Heart left ventricle (tissue), 16 donors: ENCODE results near the gene RAD51B. TPM values are rescaled to one million over a fixed set of nuclear protein-coding genes. Genes with fewer than 3 reads are reported as not detected.

ENCODE experiments used
- ATAC-seq, 4 donors: fragments of 200-7000 bp; cut with Tn5 transposase; one replicate each; pipeline ENCODE4 v1.9.1; 2020 to 2022; ENCODE audit warnings: moderate library complexity in 4 of 4, mild to moderate bottlenecking in 3 of 4, moderate number of reproducible peaks in 1 of 4
- DNase-seq, 5 donors: peaks; one replicate each; pipeline ENCODE4 v3.0.0-alpha.2; 2020
- H3K27ac ChIP-seq, 12 donors: fragments of 200-600 bp; sonication (generic) in 4 of 12; one replicate each; pipeline versions ENCODE4 v1.5.0 to v1.8.0; 2016 to 2022; ENCODE audit warnings: mild to moderate bottlenecking in 2 of 12
- H3K27me3 ChIP-seq, 9 donors: fragments of 200-600 bp; sonication (generic) in 2 of 9; one replicate each; pipeline versions ENCODE4 v1.5.1 to v1.8.0; 2016 to 2022; ENCODE audit warnings: mild to moderate bottlenecking in 3 of 9
- H3K36me3 ChIP-seq, 9 donors: fragments of 200-600 bp; sonication (generic) in 2 of 9; one replicate each; pipeline versions ENCODE4 v1.5.0 to v1.8.0; 2018 to 2022; ENCODE audit warnings: mild to moderate bottlenecking in 2 of 9
- H3K4me1 ChIP-seq, 12 donors: fragments of 200-600 bp; sonication (generic) in 4 of 12; one replicate each; pipeline versions ENCODE4 v1.5.0 to v1.8.0; 2016 to 2022; ENCODE audit warnings: mild to moderate bottlenecking in 3 of 12
- H3K4me3 ChIP-seq, 12 donors: fragments of 200-600 bp; sonication (generic) in 4 of 12; one replicate each; pipeline versions ENCODE4 v1.5.0 to v1.8.0; 2017 to 2022; ENCODE audit warnings: mild to moderate bottlenecking in 9 of 12, moderate library complexity in 4 of 12
- H3K9me3 ChIP-seq, 12 donors: fragments of 200-600 bp; sonication (generic) in 4 of 12; one replicate each; pipeline versions ENCODE4 v1.5.0 to v1.8.0; 2016 to 2022; ENCODE audit warnings: mild to moderate bottlenecking in 1 of 12
- CTCF ChIP-seq, 12 donors: fragments of 200-600 bp; sonication (generic) in 4 of 12; IDR thresholded peaks; one replicate each; pipeline versions ENCODE4 v1.5.0 to v1.8.0; 2018 to 2022; ENCODE audit warnings: antibody characterized with exemption in 12 of 12, mild to moderate bottlenecking in 5 of 12
- POLR2A ChIP-seq, 2 donors: fragments of 450-650 bp; IDR thresholded peaks; one replicate each; pipeline ENCODE4 v1.6.1; 2017; ENCODE audit warnings: antibody characterized with exemption in 2 of 2, mild to moderate bottlenecking in 2 of 2, moderate library complexity in 2 of 2
- WGBS, 4 donors: extraction: QIAGEN DNeasy Blood & Tissue Kit in 2 of 4; methylation state at CpG; one replicate each; pipeline versions ENCODE4 v1.1.5 to v1.1.7; 2013 to 2018; 5-methylcytosine and 5-hydroxymethylcytosine counted together
- intact Hi-C, 10 donors: fragments of 100-400 bp; cut with DNase I; formaldehyde crosslinking; loops; one replicate each; pipeline versions ENCODE4 v1.11.1 to v1.14.2; 2022
- polyA plus RNA-seq, 2 donors: library from polyadenylated mRNA; stranded (reverse); fragments of 200-250 nt; gene quantifications; one replicate each; pipeline ENCODE4 v1.2.3, GENCODE V29; 2013
- total RNA-seq, 9 donors: library from RNA; depleted of rRNA in 2 of 9; stranded (reverse); fragments of >200 nt in 2 of 9; fragmentation: NEBNext Ultra II Directional in 3 of 9; extraction: Animal tissue kit (Norgen Biotek cat#: 25700) in 3 of 9; gene quantifications; one replicate each; pipeline versions ENCODE4 v1.1.0 to v1.2.4, GENCODE V29; 2016 to 2023
- donor health status: ischemic (EF 13 %, LVEDD 7.1; RV severe dilation, severe dysfunction).
- donor health status: healthy with polysubstance abuse.
- donor health status: DM: no; HTN: yes; CAD: no.
- donor health status: DM: no; HTN: no; CAD: no.
- donor health status: ischemic (EF 25% LVEDD 6.9; RV normal size, moderate dysfunction).
- donor health status: ischemic (EF 25% LVEDD 5.7; RV mildly dilated, moderate dysfunction).
- donor health status: healthy.
- donor health status: DM: yes; HTN: yes; CAD: no.
- donor health status: ischemic (EF 35%, LVEDD 5.7; RV mildly dilated, moderate dysfunction).
- donor health status: nonischemic (EF 11% LVEDD 7.7; RV severe dilation, severe dysfunction).
- donor health status: DM: yes; HTN: yes; CAD: no.
- donor health status: PGD.
- donor health status: ischemic (EF 29% LVEDD 5.4; RV normal size, mild dysfunction).
- donor health status: nonischemic (EF 23%, LVEDD 6.1; RV moderate dilation, normal function).

The RAD51B gene
- total and polyA plus RNA-seq, 11 donors = 1.3 to 11.3 (median 3.2) TPM

- intact Hi-C loops = loop anchor here in 1 of 10 donors (10.0 kb wide), 1 partner anchor 77 kb away; no protein-coding TSS in a partner anchor
- no peaks in the 10 kb centered on the region for H3K36me3 ChIP-seq
- 56 to 81% (median 69%) methylated on average over 6 of the region's 6 CpGs for WGBS, 4 donors
- peak; percentile 36 to 70 (median 50) for ATAC-seq
- TF ChIP-seq CTCF (IDR thresholded peaks at IDR 0.05) (no peak), POLR2A (IDR thresholded peaks at IDR 0.05) (no peak)
- DNase-seq = peak in 4 of 5 donors; percentile 60 to 74 (median 64)
- peaks cover 0 to 30% (median 16%) of the 10 kb centered on the region in 12 donors for H3K9me3 ChIP-seq
- H3K4me3 ChIP-seq = no peak overlapping the region
- peak overlapping the region in 11 of 12 donors; percentile 27 to 95 (median 82) for H3K27ac ChIP-seq
- no peaks in the 10 kb centered on the region for H3K27me3 ChIP-seq
- H3K4me1 ChIP-seq = peaks cover 0 to 47% (median 30%) of the 10 kb centered on the region in 12 donors
These were observed 802.1 kb downstream of the RAD51B start for GRCh38 chr14:68621400-68622365.

- DNase-seq (no peak), ATAC-seq (no peak)
- TF ChIP-seq POLR2A (IDR thresholded peaks at IDR 0.05) (no peak), CTCF (IDR thresholded peaks at IDR 0.05) (no peak)
- WGBS, 4 donors = 77 to 98% (median 91%) methylated on average over 5 of the region's 5 CpGs
- H3K9me3 ChIP-seq = peaks cover 0 to 18% (median 4%) of the 10 kb centered on the region in 12 donors
- intact Hi-C loops = loop anchor here in 1 of 10 donors (10.0 kb wide), 1 partner anchor 78 kb away; no protein-coding TSS in a partner anchor
- H3K27ac ChIP-seq = no peak overlapping the region
- no peaks in the 10 kb centered on the region for H3K27me3 ChIP-seq
- H3K4me1 ChIP-seq = peaks cover 0 to 58% (median 38%) of the 10 kb centered on the region in 12 donors
- no peak overlapping the region for H3K4me3 ChIP-seq
- no peaks in the 10 kb centered on the region for H3K36me3 ChIP-seq
These were observed 803.3 kb downstream of the RAD51B start for GRCh38 chr14:68622856-68623255.

- Histone ChIP-seq H3K36me3 (no peaks in the 10 kb centered on the region), H3K4me1 (peaks cover 0 to 63% (median 38%) of the 10 kb centered on the region in 12 donors), H3K4me3 (no peak overlapping the region), H3K27ac (no peak overlapping the region), H3K9me3 (peaks cover 0 to 13% (median under 1%) of the 10 kb centered on the region in 12 donors), H3K27me3 (no peaks in the 10 kb centered on the region)
- TF ChIP-seq CTCF (IDR thresholded peaks at IDR 0.05) (no peak), POLR2A (IDR thresholded peaks at IDR 0.05) (no peak)
- WGBS, 4 donors = 97 to 100% (median 98%) methylated on average over 3 of the region's 3 CpGs
- ATAC-seq (no peak), DNase-seq (no peak)
- intact Hi-C loops = loop anchor here in 1 of 10 donors (10.0 kb wide), 1 partner anchor 79 kb away; no protein-coding TSS in a partner anchor
These were observed 803.7 kb downstream of the RAD51B start for GRCh38 chr14:68623307-68623706.

GRCh38 chr14:68623826-68624225 is 804.2 kb downstream of the RAD51B start:
- H3K36me3 ChIP-seq = no peaks in the 10 kb centered on the region
- intact Hi-C loops = loop anchor here in 1 of 10 donors (10.0 kb wide), 1 partner anchor 79 kb away; no protein-coding TSS in a partner anchor
- DNase-seq = no peak
- 90 to 94% (median 94%) methylated on average over 3 of the region's 3 CpGs for WGBS, 4 donors
- no peak overlapping the region for H3K4me3 ChIP-seq
- no peak overlapping the region for H3K27ac ChIP-seq
- peaks cover 0 to 63% (median 40%) of the 10 kb centered on the region in 12 donors for H3K4me1 ChIP-seq
- no peaks in the 10 kb centered on the region for H3K27me3 ChIP-seq
- TF ChIP-seq POLR2A (IDR thresholded peaks at IDR 0.05) = no peak
- no peak for TF ChIP-seq CTCF (IDR thresholded peaks at IDR 0.05)
- ATAC-seq = no peak
- H3K9me3 ChIP-seq = peaks cover 0 to 8% (median 0%) of the 10 kb centered on the region in 12 donors
